Endothelial cell of umbilical vein (primary cell): ENCODE measurements around the gene IGSF23.
"Not testable (repeated sequence)": the region's sequence is repeated elsewhere in the genome, so short reads cannot be mapped to it uniquely, and the experiment has no call there.

ENCODE experiments used
- CTCF ChIP-seq, 2 donors: IDR thresholded peaks; 1 replicate in 1 of 2; 2 replicates in 1 of 2; pipeline ENCODE4 v1.5.1; 2011; ENCODE audit warnings: low read length in 2 of 2, mild to moderate bottlenecking in 2 of 2, moderate library complexity in 2 of 2, control low read depth in 1 of 2, inconsistent platforms in 1 of 2, low read depth in 1 of 2; ENCODE audit not compliant: insufficient read depth in 1 of 2; ENCODE audit errors: extremely low read depth in 1 of 2
- MYC ChIP-seq: IDR thresholded peaks from one replicate; pipeline ENCODE4 v1.6.1; 2011; ENCODE audit warnings: mild to moderate bottlenecking, low read depth, low read length
- POLR2AphosphoS5 ChIP-seq: IDR thresholded peaks from 2 replicates; pipeline ENCODE4 v1.6.1; 2012; ENCODE audit warnings: low read depth, mild to moderate bottlenecking, control low read depth, low read length, moderate library complexity; ENCODE audit not compliant: insufficient read depth

DNA sequence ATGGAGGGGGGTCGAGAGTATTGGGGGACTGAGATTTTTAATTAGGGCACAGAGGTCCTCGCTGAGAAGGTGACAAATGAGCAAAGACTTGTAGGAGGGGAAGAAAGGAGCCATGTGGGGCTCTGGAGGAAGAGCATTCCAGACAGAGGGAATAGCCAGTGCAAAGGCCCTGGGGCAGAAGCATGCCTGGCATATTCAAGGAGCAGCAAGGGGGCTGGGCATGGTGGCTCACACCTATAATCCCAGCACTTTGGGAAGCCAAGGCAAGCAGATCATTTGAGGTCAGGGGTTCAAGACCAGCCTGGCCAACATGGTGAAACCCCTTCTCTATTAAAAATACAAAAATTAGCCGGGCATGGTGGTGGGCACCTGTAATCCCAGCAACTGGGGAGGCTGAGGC lies 71.0 kb downstream of the IGSF23 start:
- TF ChIP-seq CTCF (IDR thresholded peaks at IDR 0.05; ENCODE audit: extremely low read depth in 1 of 2, insufficient read depth in 1 of 2, low read depth in 1 of 2, low read length in 2 of 2); POLR2AphosphoS5; MYC: not testable (repeated sequence)
